ENCODE measurements around the gene FOXO6.

FOXO6 gene

DNA sequence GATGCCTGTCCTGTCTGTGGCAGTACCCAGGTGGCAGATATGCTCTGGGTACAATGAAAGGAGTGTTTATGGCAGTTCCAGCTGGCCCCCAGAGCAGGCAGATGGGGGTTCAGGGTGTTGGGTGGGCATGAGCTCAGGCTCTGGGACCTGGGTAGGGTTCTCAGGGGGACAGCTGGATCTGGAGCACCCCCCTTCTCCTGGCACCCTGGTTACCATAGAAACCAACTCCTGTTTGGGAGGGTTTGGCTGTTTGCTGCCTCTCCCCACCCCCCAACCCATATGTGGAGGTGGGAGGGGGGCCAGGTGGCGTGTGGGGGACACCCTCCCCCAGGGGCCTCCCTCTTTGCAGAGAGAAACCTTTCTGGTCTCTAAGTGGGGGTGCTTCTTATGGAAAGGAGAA is 7.1 kb downstream of the FOXO6 start:
- DNase-seq: no peak

DNA sequence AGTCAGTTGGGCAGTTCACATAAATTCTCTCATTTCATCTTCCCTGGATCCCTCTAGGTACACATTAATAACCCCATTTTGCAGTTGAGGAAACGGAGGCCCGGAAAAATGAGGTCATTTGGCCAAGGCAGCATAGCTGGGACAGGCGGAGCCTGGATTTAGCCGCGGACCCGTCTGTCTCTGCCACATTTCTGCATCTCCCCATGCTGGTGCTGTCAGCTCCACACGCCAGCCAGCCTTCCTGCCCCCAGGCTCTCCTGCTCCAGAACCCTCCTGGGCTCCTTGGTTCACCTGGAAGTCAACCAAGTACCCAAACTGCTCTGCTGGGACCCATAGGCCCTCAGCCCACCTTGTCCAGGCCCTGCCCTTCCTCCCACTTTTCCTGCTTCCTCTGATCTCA is 7.6 kb downstream of the FOXO6 start:
- DNase-seq: no peak

DNA sequence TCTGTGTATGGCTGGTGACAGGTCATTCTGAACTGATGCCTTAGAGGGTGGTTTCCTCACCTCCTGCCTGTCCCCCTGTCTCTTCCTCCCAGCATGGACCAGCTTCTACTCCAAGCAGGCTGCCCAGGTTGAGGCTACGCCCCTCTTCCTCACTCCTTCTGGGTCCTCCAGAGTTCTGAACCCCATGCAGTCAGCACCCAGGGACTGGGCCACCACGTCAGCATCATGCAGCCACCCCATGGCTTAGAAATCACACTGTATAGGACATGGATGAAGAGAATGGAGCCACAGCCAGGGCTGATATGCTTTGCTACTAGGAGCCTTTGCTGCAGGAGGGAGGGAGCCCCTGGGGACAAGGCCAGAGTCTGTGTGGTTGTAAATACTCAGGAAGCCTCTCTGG is 8.3 kb downstream of the FOXO6 start:
- no peak for DNase-seq

DNA sequence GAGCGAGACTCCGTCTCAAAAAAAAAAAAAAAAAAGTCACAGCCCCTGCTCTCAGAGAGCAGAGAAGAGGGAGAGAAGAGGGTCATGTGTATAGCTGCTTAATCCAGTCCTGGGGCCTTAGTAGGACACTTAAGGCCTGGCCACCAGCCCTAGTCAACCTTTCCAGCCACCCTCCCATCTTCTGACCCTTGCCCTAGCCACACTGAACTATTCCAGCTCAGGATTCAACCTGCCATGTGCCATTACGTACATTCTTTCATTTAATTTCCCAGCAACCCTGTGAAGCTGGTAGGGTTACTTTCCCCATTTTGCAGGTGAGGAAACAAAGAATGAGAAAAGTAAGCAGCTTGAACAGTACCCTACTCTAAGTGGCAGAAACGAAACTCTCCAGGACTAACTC is 9.0 kb downstream of the FOXO6 start:
- DNase-seq: no peak

DNA sequence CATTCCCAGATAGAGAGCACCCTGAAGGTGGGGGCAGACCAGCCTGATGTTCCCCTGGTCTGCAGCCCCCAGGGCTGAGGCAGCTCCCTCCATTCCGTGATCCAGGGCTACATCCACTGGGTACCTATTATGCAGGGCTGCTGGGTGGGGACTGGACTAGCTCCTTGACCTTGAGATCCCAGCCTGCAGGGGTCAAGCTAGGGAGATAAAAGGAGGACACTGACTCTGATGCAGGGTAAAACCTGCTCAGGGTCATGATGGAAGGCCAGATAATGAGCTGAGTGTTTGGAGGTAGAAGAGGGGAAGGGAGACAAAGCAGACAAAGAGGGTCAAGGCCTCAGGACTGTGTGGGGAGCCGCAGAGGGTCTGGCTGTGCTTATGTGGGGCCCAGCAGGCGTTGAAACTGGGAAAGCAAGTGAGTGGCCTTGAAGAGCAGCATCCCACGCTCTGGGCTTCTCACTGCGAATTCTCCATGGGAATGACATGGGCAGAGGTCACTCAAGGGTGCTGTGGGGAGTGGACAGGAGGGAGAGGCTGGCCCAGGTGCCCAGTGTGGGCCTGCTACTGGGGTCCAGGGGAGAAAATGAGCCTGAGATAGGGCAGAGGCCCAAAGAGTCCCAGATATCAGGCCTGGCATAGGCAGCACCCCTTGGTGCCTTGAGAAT is 9.7 kb downstream of the FOXO6 start:
- DNase-seq: no peak

DNA sequence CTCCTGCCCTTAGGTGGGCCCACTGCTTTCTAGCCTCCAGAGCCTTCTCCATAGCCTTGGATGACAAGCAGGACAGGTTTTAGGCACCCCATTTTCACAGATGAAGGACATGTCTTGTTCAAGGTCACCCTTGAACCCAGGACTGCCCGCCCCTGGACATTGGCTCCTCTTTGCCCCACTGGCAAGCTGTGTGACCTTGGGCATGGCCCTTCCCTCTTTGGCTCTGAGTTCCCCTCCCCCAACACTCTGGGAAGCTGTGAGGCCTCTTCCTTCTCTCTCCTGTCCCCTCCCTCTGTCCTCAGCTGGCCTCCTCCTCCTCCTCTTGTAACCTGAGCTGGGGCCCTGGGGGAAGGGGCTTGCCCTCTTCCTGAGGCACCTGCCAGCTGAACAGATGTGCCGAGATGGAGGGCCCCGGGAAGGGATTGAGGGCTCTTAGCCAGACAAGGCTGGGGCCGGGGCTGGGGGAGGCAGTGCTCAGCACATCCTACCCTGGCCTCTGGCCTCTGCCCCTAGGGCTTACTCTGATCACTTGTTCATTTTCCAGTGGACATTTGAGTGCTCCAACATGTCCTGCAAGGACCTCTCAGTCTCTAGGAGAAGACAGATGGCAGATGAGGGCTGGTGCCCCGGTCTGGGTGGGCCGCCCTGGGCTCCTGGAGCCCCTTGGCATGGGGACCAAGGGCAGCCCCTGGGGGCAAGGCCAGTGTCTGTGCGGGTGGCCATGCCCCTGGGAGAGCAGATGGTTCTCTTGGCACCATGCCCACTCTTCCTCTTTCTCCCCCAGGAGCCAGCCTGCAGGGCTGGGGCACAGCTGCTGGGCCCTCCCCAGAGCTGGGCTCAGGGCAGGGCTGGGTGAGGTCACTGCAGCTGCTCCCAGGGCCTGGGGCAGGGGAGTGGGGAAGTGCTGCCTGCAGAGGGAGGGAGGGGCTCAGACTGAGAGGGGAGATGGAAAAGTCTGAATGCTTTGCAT is 10.7 kb downstream of the FOXO6 start:
- peak; percentile 53 for DNase-seq

DNA sequence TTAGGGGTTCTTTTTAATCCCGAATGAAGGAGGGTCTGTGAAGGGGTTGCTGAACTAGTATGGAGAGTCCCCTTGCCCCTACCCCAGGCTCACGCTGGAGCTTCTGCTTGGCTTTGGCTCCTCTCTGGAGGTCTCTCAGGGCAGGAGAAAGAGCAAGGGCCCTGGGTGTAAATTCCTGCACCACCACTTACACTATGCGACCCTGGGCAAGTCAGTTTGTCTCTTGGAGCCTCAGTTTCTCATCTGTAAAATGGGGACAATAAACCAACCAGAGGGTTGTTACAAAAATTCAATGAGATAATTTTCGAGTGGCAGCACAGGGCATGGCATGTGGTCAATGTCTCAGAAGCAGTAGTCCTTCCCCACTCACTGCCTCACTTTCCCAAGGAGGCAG is 11.4 kb downstream of the FOXO6 start:
- no peak for DNase-seq

DNA sequence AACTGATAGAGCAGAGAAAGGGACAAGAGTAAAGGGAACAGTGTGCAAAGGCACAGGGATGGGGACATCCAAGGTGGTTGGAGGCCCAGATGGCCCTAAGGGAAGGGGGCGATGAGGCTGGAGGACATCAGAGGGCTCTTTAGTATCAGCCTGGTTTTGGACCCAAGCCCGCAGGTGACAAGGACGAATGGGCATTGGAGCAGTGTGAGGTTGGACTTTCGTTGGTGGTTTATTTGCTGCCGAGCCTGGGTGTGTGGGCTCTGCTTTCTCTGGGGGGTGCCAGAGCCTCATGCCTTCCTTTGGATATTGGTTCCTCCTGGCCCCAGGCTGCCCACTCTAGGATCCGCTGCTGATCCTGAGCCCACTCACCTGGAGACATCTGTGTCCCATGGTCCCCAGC is 12.1 kb downstream of the FOXO6 start:
- DNase-seq: no peak

DNA sequence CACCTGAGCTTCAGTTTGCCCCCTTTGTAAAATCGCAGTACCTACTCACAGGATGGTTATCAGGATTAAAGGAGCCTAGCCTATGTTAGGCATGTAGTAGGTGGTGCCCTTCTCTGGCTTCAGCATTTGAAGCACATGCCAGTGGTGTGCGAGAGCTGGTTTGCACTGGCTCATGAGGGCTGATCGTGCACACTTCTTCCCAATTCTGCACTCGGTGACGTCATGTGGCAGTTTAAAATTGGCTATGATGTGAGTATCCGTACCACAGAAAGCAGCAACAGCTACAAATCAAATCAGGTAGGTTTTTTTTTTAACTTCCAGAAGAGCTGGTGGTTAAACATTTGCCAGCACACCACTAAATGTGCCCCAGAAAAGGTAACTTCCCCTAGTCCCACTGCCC is 13.5 kb downstream of the FOXO6 start:
- no peak for DNase-seq

DNA sequence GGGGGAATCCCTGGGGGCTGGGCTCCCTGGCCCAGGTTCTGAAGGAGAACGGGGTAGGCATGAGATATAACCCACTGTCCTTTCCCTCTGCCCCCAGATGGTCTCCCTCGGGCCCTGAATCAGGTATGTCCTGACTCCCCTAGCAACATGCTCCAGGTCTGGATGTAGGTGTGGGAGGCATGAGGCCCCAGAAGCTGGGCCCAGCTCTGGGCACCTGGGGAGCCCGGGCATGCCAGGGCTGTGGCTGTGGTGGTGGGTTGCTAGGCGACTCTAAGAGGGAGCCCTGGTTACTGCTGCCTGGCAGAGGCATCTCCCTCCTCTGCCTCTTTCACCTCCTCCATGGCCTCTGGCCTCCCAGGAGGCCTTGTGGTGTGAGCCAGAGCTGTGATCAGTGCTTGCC is 16.2 kb downstream of the FOXO6 start:
- DNase-seq: no peak

DNA sequence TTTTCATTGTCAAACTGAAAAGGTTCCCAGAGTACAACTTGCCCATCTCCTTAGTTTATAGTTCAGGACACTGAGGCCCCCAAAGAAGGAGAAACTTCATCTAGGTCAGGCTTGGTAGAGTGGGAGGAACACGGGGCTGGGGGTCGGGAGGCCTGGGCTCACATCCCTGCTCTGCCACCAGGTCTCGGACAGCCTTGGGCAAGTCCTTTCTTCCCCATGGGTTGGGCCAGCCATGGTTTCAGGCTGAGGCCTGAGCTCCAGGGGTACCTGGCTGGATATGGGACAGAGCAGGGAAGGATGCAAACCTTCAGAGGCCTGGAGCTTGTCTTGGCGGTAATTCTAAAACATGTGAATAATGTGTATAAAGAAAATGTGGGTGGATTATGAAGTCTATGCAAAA is 17.0 kb downstream of the FOXO6 start:
- DNase-seq: no peak

DNA sequence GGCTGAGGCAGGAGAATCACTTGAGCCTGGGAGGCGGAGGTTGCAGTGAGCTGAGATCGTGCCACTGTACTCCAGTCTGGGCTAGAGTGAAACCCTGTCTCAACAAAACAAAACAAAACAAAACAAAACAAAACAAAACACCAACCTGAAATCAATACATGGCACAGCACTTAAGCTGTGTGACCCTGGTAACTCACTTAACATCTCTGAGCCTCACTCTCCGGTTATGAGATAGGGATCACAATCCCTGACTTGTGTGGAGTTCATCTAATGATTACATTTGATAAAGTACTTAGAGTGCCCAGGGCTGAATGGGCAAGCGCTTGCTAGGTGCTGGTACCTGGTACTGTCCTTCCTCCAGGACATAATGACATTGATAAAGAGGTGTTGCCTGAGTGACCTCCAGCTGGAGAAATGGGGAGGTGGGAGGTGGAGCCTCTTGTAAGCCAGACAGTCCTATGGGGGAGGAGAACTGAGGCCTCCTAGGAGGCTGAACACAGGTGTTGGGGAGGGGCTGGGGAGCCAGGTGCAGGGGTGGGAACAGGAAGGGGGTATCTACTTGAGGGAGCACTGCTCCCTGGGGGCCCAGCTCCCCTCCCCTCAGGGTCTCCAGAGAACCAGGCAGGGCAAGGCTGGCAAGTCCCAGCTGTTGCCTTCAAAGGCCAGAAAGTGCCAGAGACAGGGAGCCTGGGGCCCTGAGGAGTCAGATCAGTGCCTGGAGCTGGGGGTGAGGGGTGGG is 17.9 kb downstream of the FOXO6 start:
- DNase-seq: no peak

DNA sequence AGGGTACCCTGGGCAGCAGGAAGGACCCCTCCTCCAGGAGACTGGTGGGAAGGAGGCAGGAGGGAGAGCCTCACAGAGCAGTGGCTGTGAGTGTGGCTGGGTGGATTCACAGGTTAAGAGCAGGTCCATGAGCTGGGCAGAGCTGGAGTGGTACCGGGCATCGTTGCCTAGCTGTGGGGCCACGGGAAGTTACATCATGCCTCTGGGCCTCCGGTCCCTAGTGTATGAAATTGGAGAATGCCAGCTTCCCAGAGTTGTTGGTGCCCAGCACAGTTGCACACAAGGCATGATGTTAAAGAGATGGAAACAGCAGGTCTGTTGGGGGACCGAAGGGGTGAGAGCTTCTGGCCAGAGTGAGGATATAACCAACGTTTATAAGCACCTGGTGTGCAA is 18.5 kb downstream of the FOXO6 start:
- DNase-seq: no peak

DNA sequence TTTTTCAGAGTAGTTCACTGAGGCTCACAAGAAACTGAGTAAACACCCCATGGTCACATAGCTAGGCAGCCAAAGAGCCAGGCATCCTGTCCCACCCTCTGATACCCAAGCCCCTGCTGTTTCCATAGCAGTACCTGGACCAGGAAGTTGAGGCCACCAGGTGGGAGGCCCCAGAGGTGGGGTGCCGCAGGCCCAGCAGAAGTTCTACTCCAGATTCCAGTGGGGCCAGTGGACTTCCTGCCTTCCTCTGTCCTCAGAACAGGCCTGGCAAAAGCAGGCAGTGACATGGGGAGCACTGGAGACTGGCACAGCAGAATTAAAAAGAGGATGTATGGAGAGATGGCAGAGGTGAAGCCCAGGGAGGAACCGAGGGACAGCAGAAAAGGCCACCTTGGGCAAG is 19.0 kb downstream of the FOXO6 start:
- no peak for DNase-seq

DNA sequence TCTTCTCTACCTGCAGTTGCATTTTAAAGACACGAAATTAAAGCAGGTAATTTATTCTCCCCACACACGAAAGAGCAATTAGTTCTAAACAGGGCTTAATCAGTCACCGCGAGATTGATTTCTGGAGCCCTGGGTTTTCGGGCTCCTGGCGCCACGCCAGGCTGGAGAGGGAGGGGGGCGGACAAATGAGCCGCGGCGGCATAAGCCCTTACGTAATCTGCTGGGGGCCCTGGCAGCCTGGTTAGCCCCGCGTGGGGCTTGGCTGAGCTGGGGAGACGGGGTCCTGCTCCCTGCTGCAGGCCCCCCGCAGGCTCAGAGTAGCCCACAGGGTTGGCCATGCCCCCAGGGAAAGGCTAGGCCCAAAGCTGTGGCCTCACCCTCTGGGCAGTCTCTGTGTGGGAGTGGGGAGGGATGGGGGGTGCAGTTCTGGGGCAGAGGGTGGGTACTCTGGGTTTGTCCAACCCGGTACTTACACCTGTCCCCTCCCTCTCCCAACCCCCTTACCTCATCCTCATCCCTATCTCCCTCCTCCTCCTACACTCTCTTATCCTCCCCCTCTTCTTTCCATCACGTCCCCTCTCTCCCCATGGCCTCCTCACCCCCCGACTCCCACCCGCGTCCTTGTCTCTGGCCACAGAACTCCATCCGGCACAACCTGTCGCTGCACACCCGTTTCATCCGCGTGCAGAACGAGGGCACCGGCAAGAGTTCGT is 19.9 kb downstream of the FOXO6 start:
- DNase-seq: no peak

DNA sequence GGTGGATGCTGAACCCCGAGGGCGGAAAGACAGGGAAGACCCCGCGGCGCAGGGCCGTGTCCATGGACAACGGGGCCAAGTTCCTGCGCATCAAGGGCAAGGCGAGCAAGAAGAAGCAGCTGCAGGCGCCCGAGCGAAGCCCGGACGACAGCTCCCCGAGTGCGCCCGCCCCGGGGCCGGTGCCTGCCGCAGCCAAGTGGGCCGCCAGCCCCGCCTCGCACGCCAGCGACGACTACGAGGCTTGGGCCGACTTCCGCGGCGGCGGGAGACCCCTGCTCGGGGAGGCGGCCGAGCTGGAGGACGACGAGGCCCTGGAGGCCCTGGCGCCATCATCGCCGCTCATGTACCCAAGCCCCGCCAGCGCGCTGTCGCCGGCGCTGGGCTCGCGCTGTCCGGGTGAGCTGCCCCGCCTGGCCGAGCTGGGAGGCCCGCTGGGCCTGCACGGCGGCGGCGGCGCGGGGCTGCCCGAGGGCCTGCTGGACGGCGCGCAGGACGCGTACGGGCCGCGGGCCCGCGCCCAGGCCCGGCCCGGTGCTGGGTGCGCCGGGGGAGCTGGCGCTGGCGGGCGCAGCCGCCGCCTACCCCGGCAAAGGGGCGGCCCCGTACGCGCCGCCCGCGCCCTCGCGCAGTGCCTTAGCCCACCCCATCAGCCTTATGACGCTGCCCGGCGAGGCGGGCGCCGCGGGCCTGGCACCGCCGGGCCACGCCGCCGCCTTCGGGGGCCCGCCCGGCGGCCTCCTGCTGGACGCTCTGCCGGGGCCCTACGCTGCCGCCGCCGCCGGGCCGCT is 20.7 kb downstream of the FOXO6 start:
- DNase-seq: peak; percentile 23

DNA sequence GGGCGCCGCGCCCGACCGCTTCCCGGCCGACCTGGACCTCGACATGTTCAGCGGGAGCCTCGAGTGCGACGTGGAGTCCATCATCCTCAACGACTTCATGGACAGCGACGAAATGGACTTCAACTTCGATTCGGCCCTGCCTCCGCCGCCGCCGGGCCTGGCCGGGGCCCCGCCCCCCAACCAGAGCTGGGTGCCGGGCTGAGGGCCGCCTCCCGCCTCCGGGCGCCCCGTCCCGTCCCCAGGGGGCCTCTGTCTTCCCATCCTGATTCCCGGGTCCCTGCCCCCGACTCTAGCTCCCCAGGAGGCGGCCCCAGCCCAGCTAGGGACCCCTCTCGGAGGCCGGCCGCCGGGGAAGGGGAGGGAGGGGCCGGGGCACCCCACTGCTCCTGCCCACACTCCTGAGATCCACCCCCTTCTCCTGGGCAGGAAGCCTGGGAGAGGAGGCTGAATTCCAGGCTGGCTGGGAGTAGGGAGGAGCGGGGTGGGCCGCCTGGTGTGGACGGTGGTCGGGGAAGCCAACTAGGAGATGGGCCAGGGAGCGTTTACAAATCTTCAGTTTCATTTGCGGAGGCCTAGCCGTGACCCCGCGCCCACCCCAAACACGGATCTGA is 21.4 kb downstream of the FOXO6 start:
- DNase-seq: no peak

DNA sequence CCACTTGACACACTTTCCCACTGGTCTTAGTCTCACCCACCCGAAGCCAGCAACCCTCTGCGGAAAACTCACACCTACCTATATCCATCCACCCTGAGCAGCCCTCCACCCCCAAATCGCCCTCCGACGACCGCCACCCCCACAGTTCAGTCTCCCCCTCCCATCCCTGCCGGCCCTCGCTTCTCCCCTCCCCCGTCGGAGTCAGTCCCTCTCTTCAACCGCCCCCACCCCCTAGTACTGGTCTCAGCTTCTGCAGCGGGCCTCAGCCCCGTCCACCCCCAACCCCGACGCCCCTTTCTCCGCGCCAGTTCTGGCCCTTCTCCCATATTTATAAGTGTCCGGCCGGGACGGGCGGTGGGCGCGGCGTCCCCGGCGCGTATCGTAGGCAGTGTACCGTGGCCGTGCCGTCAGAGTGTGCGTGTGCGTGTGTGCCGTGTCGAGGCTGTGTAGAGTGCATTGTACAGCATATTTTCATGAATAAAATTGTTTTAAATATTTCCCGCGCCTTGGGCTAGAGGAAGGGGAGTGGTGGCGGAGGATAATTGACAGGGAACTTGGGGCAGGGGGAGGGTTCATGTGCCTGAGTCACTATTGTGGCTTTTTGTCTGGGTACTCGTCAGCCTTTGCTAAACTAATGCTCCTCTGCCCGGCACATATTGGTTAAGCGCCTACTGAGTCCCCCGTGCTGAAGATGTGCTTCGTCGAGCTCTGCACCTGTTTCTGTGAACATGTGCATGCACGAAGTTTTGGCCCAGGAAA is 22.0 kb downstream of the FOXO6 start:
- DNase-seq: peak; percentile 51

DNA sequence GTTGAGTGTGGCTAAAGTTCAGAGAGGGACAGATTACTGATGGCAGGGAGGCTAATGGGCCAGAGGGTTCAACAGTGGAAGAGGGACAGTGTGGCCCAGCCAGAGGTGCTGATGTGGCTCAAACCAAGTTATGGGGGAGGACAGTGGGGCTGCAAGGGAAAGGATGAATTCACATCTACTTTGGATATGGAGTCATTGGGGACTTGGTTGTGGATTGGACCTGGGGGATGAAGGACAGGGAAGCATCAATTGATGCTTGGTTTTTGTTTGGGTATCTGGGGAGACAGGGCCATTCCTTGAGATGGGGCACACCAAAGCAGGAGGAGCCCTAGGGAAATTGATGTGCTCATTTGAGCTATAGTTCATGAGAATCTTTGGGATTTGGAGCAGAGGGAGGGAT is 23.3 kb downstream of the FOXO6 start:
- DNase-seq: no peak

DNA sequence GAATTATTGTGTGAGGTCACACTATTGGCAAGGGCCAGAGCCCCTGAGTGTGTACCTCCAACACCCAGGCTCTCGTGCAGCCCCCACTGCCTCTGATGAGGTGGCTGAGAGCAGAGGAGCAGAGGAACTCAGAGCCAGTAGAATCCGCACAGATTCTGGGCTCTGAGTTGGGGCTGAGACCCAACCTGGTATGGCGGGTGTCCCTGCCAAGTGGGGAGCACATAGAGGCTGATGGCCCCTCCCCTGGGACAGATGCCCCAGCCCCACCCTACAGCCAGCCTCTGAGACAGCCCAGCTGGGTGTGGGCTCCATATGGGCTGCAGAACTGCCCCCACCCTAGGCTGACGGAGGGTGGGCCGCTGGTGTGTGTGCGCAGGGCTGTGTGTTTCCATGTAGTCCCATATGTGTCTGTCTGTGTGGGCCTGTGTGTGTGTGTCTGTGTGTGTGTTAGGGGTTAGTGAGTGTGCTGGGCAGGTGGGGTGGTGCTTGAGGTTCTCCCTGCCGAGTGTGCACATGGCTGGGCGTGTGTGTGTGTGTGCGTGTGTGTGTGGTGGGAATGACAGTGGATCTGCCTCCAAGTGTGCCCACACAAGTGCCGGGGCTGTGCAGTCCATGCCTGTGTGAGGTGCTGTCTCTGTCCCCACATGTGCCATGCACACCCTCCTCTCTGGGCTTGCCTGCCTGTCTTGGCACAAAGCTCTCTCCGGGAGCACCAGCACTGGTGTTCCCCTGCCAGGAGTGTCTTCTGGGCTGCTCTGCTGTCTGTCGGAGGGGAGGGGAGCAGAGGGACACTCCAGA is 24.4 kb downstream of the FOXO6 start:
- no peak for DNase-seq
